ENCODE results near the gene MRPL54.

- TF ChIP-seq EZH2 (IDR thresholded peaks at IDR 0.05; ENCODE audit: insufficient read depth, poor library complexity, severe bottlenecking) (no peak), EZH2phosphoT487 (IDR thresholded peaks at IDR 0.05; ENCODE audit: insufficient read depth, low read depth) (no peak)
These were observed 38.6 kb upstream of the MRPL54 start for GRCh38 chr19:3723883-3724282.
